Panc1 (cell line): ENCODE measurements around the gene ACTG1.

ENCODE experiments used
- POLR2AphosphoS5 ChIP-seq: IDR thresholded peaks from 2 replicates; pipeline ENCODE4 v1.6.1; 2012; ENCODE audit warnings: mild to moderate bottlenecking, low read depth, low read length, moderate library complexity
- TF ChIP-seq, protein P1 (sequence below): fragments of 450-650 bp; IDR thresholded peaks from 2 replicates; pipeline ENCODE4 v1.5.1; 2017; ENCODE audit warnings: mild to moderate bottlenecking

DNA sequence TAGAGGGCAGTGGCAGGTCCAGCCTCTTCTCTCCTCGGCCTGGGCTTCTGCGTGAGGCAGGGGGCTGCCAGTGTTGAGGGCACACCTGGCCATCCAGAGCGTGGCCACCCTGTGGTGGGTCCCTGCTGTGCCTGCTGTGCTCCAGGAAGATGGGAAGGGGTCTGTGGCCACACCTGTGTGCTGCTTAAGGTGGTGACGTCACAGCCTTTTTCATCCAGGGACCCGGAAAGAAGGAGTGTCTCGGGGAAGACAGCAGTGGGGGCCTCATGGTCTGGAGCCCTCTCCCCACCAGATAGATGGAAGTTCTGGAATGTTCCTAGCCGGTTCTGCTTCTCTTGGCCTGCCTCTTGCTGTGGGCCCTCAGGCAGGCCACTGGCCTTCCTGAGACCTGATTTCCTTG lies 36.5 kb downstream of the ACTG1 start:
- TF ChIP-seq, protein P1, sequence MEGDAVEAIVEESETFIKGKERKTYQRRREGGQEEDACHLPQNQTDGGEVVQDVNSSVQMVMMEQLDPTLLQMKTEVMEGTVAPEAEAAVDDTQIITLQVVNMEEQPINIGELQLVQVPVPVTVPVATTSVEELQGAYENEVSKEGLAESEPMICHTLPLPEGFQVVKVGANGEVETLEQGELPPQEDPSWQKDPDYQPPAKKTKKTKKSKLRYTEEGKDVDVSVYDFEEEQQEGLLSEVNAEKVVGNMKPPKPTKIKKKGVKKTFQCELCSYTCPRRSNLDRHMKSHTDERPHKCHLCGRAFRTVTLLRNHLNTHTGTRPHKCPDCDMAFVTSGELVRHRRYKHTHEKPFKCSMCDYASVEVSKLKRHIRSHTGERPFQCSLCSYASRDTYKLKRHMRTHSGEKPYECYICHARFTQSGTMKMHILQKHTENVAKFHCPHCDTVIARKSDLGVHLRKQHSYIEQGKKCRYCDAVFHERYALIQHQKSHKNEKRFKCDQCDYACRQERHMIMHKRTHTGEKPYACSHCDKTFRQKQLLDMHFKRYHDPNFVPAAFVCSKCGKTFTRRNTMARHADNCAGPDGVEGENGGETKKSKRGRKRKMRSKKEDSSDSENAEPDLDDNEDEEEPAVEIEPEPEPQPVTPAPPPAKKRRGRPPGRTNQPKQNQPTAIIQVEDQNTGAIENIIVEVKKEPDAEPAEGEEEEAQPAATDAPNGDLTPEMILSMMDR, result no peak
- no peak for TF ChIP-seq POLR2AphosphoS5
